Keratinocyte (primary cell): ENCODE measurements around the gene STIM1. TPM values are rescaled to one million over a fixed set of nuclear protein-coding genes. Genes with fewer than 3 reads are reported as not detected.

Source experiments
- DNase-seq: peaks from one replicate; pipeline ENCODE4 v3.0.0-alpha.2; 2011; ENCODE audit warnings: low read depth, missing footprints, low spot score
- FAIRE-seq: peaks from 2 replicates; lab custom pipeline; 2011; peaks lifted over from hg19 to GRCh38; lab: Jason Lieb, UNC
- H2AFZ ChIP-seq: 2 replicates; pipeline ENCODE4 v1.6.0; 2012; ENCODE audit warnings: low read length, control low read depth, inconsistent platforms; ENCODE audit not compliant: control insufficient read depth
- H3K27ac ChIP-seq: 2 replicates; pipeline ENCODE4 v1.5.1; 2011; ENCODE audit warnings: low read length; ENCODE audit not compliant: control insufficient read depth, insufficient read depth
- H3K27me3 ChIP-seq: 3 replicates; pipeline ENCODE4 v1.6.0; 2011; ENCODE audit warnings: low read length; ENCODE audit not compliant: control insufficient read depth, insufficient read depth; ENCODE audit errors: extremely low read depth
- H3K36me3 ChIP-seq, 2 experiments: 2 replicates in 1 of 2; 3 replicates in 1 of 2; pipeline ENCODE4 v1.5.1; 2011; ENCODE audit warnings: low read length in 2 of 2, mild to moderate bottlenecking in 1 of 2; ENCODE audit not compliant: control insufficient read depth in 2 of 2, insufficient read depth in 2 of 2; ENCODE audit errors: extremely low read depth in 1 of 2
- H3K4me1 ChIP-seq: 3 replicates; pipeline ENCODE4 v1.5.1; 2011; ENCODE audit warnings: low read length; ENCODE audit not compliant: control insufficient read depth, insufficient read depth; ENCODE audit errors: extremely low read depth
- H3K4me2 ChIP-seq: 3 replicates; pipeline ENCODE4 v1.6.0; 2011; ENCODE audit warnings: low read depth, low read length; ENCODE audit not compliant: control insufficient read depth, insufficient read depth; ENCODE audit errors: extremely low read depth
- H3K4me3 ChIP-seq, 3 experiments: fragments of 200-600 bp in 1 of 3; sonication (generic) in 1 of 3; 2 replicates in 2 of 3; 3 replicates in 1 of 3; pipeline ENCODE4 v1.5.1; 2011 to 2016; ENCODE audit warnings: low read length in 3 of 3, mild to moderate bottlenecking in 3 of 3, control low read depth in 2 of 3, inconsistent platforms in 1 of 3, low read depth in 1 of 3, mixed read lengths in 1 of 3, mixed run types in 1 of 3, moderate library complexity in 1 of 3; ENCODE audit not compliant: control insufficient read depth in 2 of 3, insufficient read depth in 2 of 3; ENCODE audit errors: extremely low read depth in 1 of 3
- H3K79me2 ChIP-seq: 2 replicates; pipeline ENCODE4 v1.6.0; 2012; ENCODE audit warnings: low read length; ENCODE audit not compliant: control insufficient read depth, insufficient read depth
- H3K9ac ChIP-seq: 3 replicates; pipeline ENCODE4 v1.6.0; 2011; ENCODE audit warnings: low read length; ENCODE audit not compliant: control insufficient read depth, insufficient read depth; ENCODE audit errors: extremely low read depth
- H3K9me1 ChIP-seq: 3 replicates; pipeline ENCODE4 v1.6.0; 2011; ENCODE audit warnings: low read length; ENCODE audit not compliant: control insufficient read depth, insufficient read depth; ENCODE audit errors: extremely low read depth
- H3K9me3 ChIP-seq: 2 replicates; pipeline ENCODE4 v1.5.1; 2012; ENCODE audit warnings: low read depth, low read length; ENCODE audit not compliant: control insufficient read depth
- H4K20me1 ChIP-seq: 3 replicates; pipeline ENCODE4 v1.6.0; 2011; ENCODE audit warnings: low read length; ENCODE audit not compliant: control insufficient read depth, insufficient read depth; ENCODE audit errors: extremely low read depth
- EZH2 ChIP-seq: IDR thresholded peaks from one replicate; pipeline ENCODE4 v1.6.1; 2012; ENCODE audit warnings: inconsistent platforms, mild to moderate bottlenecking, low read length, moderate library complexity
- dilution Hi-C: fragments of 300-500 bp; cut with MboI; formaldehyde crosslinking; loops from one replicate; pipeline ENCODE4 v1.7.0; 2020; ENCODE audit warnings: low sequenced_read_pairs; ENCODE audit not compliant: extremely low pct_ligation_motif_present
- polyA plus RNA-seq, 5 experiments: library from polyadenylated mRNA; depleted of rRNA in 3 of 5; stranded (reverse) in 3 of 5; stranded (forward) in 1 of 5; unstranded in 1 of 5; fragments of >200 nt; gene quantifications; 1 replicate in 1 of 5; 2 replicates in 3 of 5; 3 replicates in 1 of 5; pipeline versions ENCODE4 v1.2.1 to v1.2.3, GENCODE V29; 2011 to 2012; ENCODE audit warnings: missing spikeins in 2 of 5, low read depth in 1 of 5, low replicate concordance in 1 of 5
- TF ChIP-seq, protein P1 (sequence below), 3 experiments: IDR thresholded peaks in 1 of 3; conservative IDR thresholded peaks in 1 of 3; optimal IDR thresholded peaks in 1 of 3; 2 replicates in 2 of 3; 3 replicates in 1 of 3; pipeline versions ENCODE3 to v1.5.1; 2011; ENCODE audit warnings: low read length in 3 of 3, mild to moderate bottlenecking in 3 of 3, moderate library complexity in 2 of 3, control low read depth in 1 of 3, inconsistent platforms in 1 of 3; ENCODE audit not compliant: insufficient read depth in 2 of 3; ENCODE audit errors: extremely low read depth in 1 of 3

Gene STIM1
- polyA plus RNA-seq, 1 donor (not counting 4 experiments of a cell fraction or from before 2014, with no cell fraction given) = 23.7 TPM

DNA sequence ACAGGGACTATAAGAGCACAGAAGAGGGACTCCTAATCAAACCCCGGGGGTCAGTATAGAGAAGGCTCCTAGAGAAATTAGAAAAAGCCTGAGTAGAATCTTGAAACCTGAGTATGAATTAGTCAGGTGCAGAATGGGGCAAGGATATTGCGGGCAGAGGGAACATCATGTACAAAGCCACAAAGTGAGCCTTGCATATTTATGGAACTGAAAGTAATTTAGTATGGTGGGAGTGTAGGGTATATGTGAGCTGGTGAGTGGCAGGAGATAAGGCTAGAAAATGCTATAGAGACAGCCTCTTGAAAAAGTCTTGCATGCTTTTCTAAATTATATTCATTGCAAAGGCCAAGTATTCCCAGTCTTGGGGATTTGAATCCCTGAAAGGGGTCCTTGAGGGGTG is 93.7 kb downstream of the STIM1 start:
- no peak overlapping the region for H3K9ac ChIP-seq
- peaks cover 10% of the 10 kb centered on the region for H3K4me1 ChIP-seq
- no peaks in the 10 kb centered on the region for H4K20me1 ChIP-seq
- FAIRE-seq = no peak
- no peak overlapping the region for H3K4me3 ChIP-seq
- peaks cover 2 to 9% of the 10 kb centered on the region in 2 experiments for H3K36me3 ChIP-seq
- no peak overlapping the region for H3K27ac ChIP-seq
- H3K9me3 ChIP-seq = no peaks in the 10 kb centered on the region
- dilution Hi-C loops = no loop called here
- H3K9me1 ChIP-seq = no peaks in the 10 kb centered on the region
- no peak for DNase-seq
- no peak for TF ChIP-seq EZH2
- TF ChIP-seq, protein P1, sequence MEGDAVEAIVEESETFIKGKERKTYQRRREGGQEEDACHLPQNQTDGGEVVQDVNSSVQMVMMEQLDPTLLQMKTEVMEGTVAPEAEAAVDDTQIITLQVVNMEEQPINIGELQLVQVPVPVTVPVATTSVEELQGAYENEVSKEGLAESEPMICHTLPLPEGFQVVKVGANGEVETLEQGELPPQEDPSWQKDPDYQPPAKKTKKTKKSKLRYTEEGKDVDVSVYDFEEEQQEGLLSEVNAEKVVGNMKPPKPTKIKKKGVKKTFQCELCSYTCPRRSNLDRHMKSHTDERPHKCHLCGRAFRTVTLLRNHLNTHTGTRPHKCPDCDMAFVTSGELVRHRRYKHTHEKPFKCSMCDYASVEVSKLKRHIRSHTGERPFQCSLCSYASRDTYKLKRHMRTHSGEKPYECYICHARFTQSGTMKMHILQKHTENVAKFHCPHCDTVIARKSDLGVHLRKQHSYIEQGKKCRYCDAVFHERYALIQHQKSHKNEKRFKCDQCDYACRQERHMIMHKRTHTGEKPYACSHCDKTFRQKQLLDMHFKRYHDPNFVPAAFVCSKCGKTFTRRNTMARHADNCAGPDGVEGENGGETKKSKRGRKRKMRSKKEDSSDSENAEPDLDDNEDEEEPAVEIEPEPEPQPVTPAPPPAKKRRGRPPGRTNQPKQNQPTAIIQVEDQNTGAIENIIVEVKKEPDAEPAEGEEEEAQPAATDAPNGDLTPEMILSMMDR (optimal IDR thresholded peaks at IDR 0.05 in 1 of 3, IDR thresholded peaks at IDR 0.05 in 1 of 3, conservative IDR thresholded peaks at IDR 0.05 in 1 of 3; ENCODE audit: extremely low read depth in 1 of 3, insufficient read depth in 2 of 3, low read length in 3 of 3) = no peak
- no peak overlapping the region for H3K4me2 ChIP-seq
- H3K79me2 ChIP-seq = peaks cover 7% of the 10 kb centered on the region
- no peaks in the 10 kb centered on the region for H3K27me3 ChIP-seq
- H2AFZ ChIP-seq = no peak overlapping the region

DNA sequence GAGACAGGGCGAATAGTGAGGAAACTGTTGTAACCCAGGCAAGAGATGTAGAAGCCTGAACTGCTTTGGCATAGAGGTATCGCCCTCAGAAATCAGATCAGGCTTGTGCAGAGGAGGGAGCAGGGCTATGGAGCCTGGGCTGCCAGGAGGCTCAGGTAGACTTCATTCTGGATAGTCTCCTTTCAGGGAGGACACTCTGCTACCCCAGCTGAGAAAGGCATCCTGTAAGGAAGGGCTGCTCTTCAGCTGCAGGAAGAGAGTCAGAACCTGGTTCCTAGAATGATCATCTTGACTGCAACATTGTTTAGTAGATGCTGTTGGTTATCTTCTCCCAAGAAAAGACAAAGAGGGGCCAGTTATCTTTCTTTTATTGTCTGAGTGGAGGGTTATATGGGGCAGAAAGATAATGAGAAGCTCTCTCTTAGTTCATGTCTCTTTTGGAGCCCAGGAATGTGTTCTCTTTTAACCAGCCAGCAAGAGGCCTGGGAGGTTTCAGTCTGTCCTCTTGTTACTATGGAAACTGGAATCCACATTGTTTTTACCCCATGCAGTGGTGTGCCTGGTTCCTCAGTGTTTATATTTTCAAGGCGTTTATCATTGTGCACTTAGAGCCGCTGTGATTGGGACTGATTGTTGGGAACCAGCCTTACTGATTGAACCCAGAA is 95.7 kb downstream of the STIM1 start:
- H3K9me3 ChIP-seq = no peaks in the 10 kb centered on the region
- no peak overlapping the region for H3K27ac ChIP-seq
- FAIRE-seq (no peak), DNase-seq (no peak)
- no peak overlapping the region for H3K4me2 ChIP-seq
- peaks cover 30% of the 10 kb centered on the region for H3K4me1 ChIP-seq
- no peak overlapping the region for H2AFZ ChIP-seq
- H3K9me1 ChIP-seq = no peaks in the 10 kb centered on the region
- H3K79me2 ChIP-seq = peaks cover 8% of the 10 kb centered on the region
- no peak overlapping the region for H3K4me3 ChIP-seq
- TF ChIP-seq, protein P1 (optimal IDR thresholded peaks at IDR 0.05 in 1 of 3, IDR thresholded peaks at IDR 0.05 in 1 of 3, conservative IDR thresholded peaks at IDR 0.05 in 1 of 3; ENCODE audit: extremely low read depth in 1 of 3, insufficient read depth in 2 of 3, low read length in 3 of 3) = no peak
- TF ChIP-seq EZH2 = no peak
- peaks cover 2 to 9% of the 10 kb centered on the region in 2 experiments for H3K36me3 ChIP-seq
- dilution Hi-C loops = loop anchor here (25.0 kb wide), 1 partner anchor 111 kb away; no protein-coding TSS in a partner anchor
- no peaks in the 10 kb centered on the region for H3K27me3 ChIP-seq
- no peak overlapping the region for H3K9ac ChIP-seq
- H4K20me1 ChIP-seq = no peaks in the 10 kb centered on the region
